H1 (cell line): Measurements from ENCODE around the gene NOS2. TPM values are rescaled to one million over a fixed set of nuclear protein-coding genes. Genes with fewer than 3 reads are reported as not detected.

Experiments
- CTCF ChIA-PET: fragments of 300-600 bp; sonication (Branson Sonifier 250); formaldehyde crosslinking; loops from one replicate; lab custom pipeline; 2021; ENCODE audit not compliant: partially characterized antibody; lab: Charles Lee
- POLR2A ChIA-PET: fragments of 300-600 bp; sonication (Branson Sonifier 250); formaldehyde crosslinking; loops from one replicate; lab custom pipeline; 2021; ENCODE audit warnings: inconsistent platforms; ENCODE audit not compliant: partially characterized antibody; lab: Charles Lee
- DNase-seq, 2 experiments: peaks; one replicate each; pipeline versions ENCODE4 v3.0.0 to v3.0.0-alpha.2; 2010 to 2022; ENCODE audit warnings: low spot score in 2 of 2, low read depth in 1 of 2, mixed read lengths in 1 of 2
- FAIRE-seq: peaks from 2 replicates; lab custom pipeline; 2011; peaks lifted over from hg19 to GRCh38; lab: Jason Lieb, UNC
- H2AFZ ChIP-seq: 2 replicates; pipeline ENCODE4 v1.8.1; 2012; ENCODE audit warnings: low read length, inconsistent platforms
- H2AK5ac ChIP-seq: 2 replicates; pipeline ENCODE4 v1.6.1; 2013; ENCODE audit warnings: low read depth, low read length
- H2BK120ac ChIP-seq: replicated peaks from 2 replicates; pipeline ENCODE3; 2013; ENCODE audit warnings: low read depth, low read length, inconsistent platforms
- H2BK12ac ChIP-seq: 2 replicates; pipeline ENCODE4 v1.6.1; 2013; ENCODE audit warnings: low read depth, low read length
- H2BK15ac ChIP-seq: 2 replicates; pipeline ENCODE4 v1.6.1; 2013; ENCODE audit warnings: low read length
- H2BK20ac ChIP-seq: 2 replicates; pipeline ENCODE4 v1.6.1; 2013; ENCODE audit warnings: low read length
- H2BK5ac ChIP-seq: 2 replicates; pipeline ENCODE4 v1.6.1; 2013; ENCODE audit warnings: low read depth, low read length
- H3K14ac ChIP-seq: 2 replicates; pipeline ENCODE4 v1.6.1; 2013; ENCODE audit warnings: inconsistent platforms; ENCODE audit not compliant: insufficient read length
- H3K18ac ChIP-seq: 2 replicates; pipeline ENCODE4 v1.6.1; 2013; ENCODE audit warnings: low read length; ENCODE audit errors: extremely low read depth
- H3K23ac ChIP-seq: 2 replicates; pipeline ENCODE4 v1.6.1; 2013; ENCODE audit warnings: inconsistent platforms; ENCODE audit not compliant: insufficient read length
- H3K23me2 ChIP-seq: 2 replicates; pipeline ENCODE4 v1.6.1; 2013; ENCODE audit warnings: low read depth, low read length
- H3K27ac ChIP-seq: 2 replicates; pipeline ENCODE4 v1.6.1; 2011; ENCODE audit warnings: low read depth, low read length, inconsistent platforms
- H3K27me3 ChIP-seq, 4 experiments: replicated peaks in 1 of 4; 1 replicate in 1 of 4; 2 replicates in 3 of 4; pipeline versions ENCODE4 v1.6.1 to v1.8.1; 2011 to 2013; ENCODE audit warnings: low read length in 3 of 4, mild to moderate bottlenecking in 3 of 4, inconsistent platforms in 2 of 4, mixed read lengths in 2 of 4, moderate library complexity in 1 of 4; ENCODE audit not compliant: control insufficient read depth in 3 of 4, insufficient read depth in 3 of 4; ENCODE audit errors: extremely low read depth in 1 of 4
- H3K36me3 ChIP-seq, 4 experiments: 2 replicates each; pipeline versions ENCODE4 v1.6.1 to v1.8.1; 2011 to 2013; ENCODE audit warnings: mild to moderate bottlenecking in 4 of 4, low read length in 3 of 4, moderate library complexity in 2 of 4, control low read depth in 1 of 4, inconsistent platforms in 1 of 4; ENCODE audit not compliant: insufficient read depth in 4 of 4, control insufficient read depth in 2 of 4
- H3K4ac ChIP-seq: replicated peaks from 2 replicates; pipeline ENCODE3; 2013; ENCODE audit warnings: low read length, low read depth, mixed read lengths, inconsistent platforms; ENCODE audit not compliant: insufficient read length
- H3K4me1 ChIP-seq, 4 experiments: replicated peaks in 1 of 4; 1 replicate in 1 of 4; 2 replicates in 3 of 4; pipeline versions ENCODE4 v1.6.1 to v1.8.1; 2011 to 2013; ENCODE audit warnings: low read length in 3 of 4, inconsistent platforms in 2 of 4, mixed read lengths in 1 of 4; ENCODE audit not compliant: insufficient read depth in 4 of 4, control insufficient read depth in 3 of 4
- H3K4me2 ChIP-seq, 2 experiments: 2 replicates each; pipeline versions ENCODE4 v1.6.1 to v1.8.1; 2011 to 2013; ENCODE audit warnings: low read depth in 2 of 2, low read length in 2 of 2, control low read depth in 1 of 2, inconsistent platforms in 1 of 2, mild to moderate bottlenecking in 1 of 2; ENCODE audit not compliant: insufficient read depth in 1 of 2
- H3K4me3 ChIP-seq, 4 experiments: fragments of 200-600, 300-600 bp in 1 of 4; sonication (generic), shearing (Covaris generic), sonication (Bioruptor Twin) in 1 of 4; 2 replicates each; pipeline versions ENCODE4 v1.5.1 to v1.8.1; 2011 to 2016; ENCODE audit warnings: low read length in 4 of 4, low read depth in 3 of 4, control low read depth in 2 of 4, inconsistent platforms in 2 of 4, mild to moderate bottlenecking in 2 of 4, mixed read lengths in 1 of 4, moderate library complexity in 1 of 4; ENCODE audit not compliant: insufficient read depth in 2 of 4; ENCODE audit errors: extremely low read depth in 1 of 4
- H3K56ac ChIP-seq: replicated peaks from 2 replicates; pipeline ENCODE3; 2013; ENCODE audit warnings: low read depth, mild to moderate bottlenecking, mixed read lengths, low read length, inconsistent platforms; ENCODE audit not compliant: insufficient read length
- H3K79me1 ChIP-seq: 2 replicates; pipeline ENCODE4 v1.6.1; 2013; ENCODE audit warnings: low read depth, low read length, control low read depth
- H3K79me2 ChIP-seq, 2 experiments: 2 replicates each; pipeline versions ENCODE4 v1.6.1 to v1.8.1; 2012 to 2013; ENCODE audit warnings: low read length in 2 of 2, mild to moderate bottlenecking in 2 of 2, inconsistent platforms in 1 of 2; ENCODE audit not compliant: insufficient read depth in 2 of 2, control insufficient read depth in 1 of 2
- H3K9ac ChIP-seq, 4 experiments: replicated peaks in 1 of 4; 1 replicate in 1 of 4; 2 replicates in 3 of 4; pipeline versions ENCODE4 v1.6.1 to v1.8.1; 2011 to 2013; ENCODE audit warnings: low read depth in 3 of 4, low read length in 3 of 4, control low read depth in 2 of 4, mild to moderate bottlenecking in 2 of 4, moderate library complexity in 2 of 4, inconsistent platforms in 1 of 4; ENCODE audit errors: extremely low read depth in 1 of 4
- H3K9me3 ChIP-seq, 2 experiments: 2 replicates each; pipeline versions ENCODE4 v1.6.1 to v1.8.1; 2012 to 2013; ENCODE audit warnings: mild to moderate bottlenecking in 2 of 2, moderate library complexity in 2 of 2, control low read depth in 1 of 2, inconsistent platforms in 1 of 2, low read depth in 1 of 2, low read length in 1 of 2, mixed read lengths in 1 of 2; ENCODE audit not compliant: insufficient read depth in 2 of 2
- H4K20me1 ChIP-seq, 2 experiments: replicated peaks in 1 of 2; 2 replicates each; pipeline versions ENCODE3 to v1.8.1; 2011 to 2013; ENCODE audit warnings: inconsistent platforms in 2 of 2, low read length in 2 of 2, mild to moderate bottlenecking in 1 of 2; ENCODE audit not compliant: insufficient read depth in 2 of 2, control insufficient read depth in 1 of 2
- H4K5ac ChIP-seq: 2 replicates; pipeline ENCODE4 v1.6.1; 2013; ENCODE audit warnings: low read length, low read depth, mixed read lengths, inconsistent platforms; ENCODE audit not compliant: insufficient read length
- H4K8ac ChIP-seq: 2 replicates; pipeline ENCODE4 v1.8.0; 2013; ENCODE audit warnings: mild to moderate bottlenecking, moderate library complexity, low read length, inconsistent platforms; ENCODE audit not compliant: insufficient read depth; ENCODE audit errors: extremely low read depth
- H4K91ac ChIP-seq: replicated peaks from 2 replicates; pipeline ENCODE3; 2013; ENCODE audit warnings: low read length, mixed read lengths, inconsistent platforms; ENCODE audit not compliant: insufficient read length
- EZH2 ChIP-seq: fragments of 200-600 bp; sonication (generic); IDR thresholded peaks from 2 replicates; pipeline ENCODE4 v1.7.1; 2012; ENCODE audit warnings: low read depth, mild to moderate bottlenecking, moderate library complexity, low read length, inconsistent platforms; ENCODE audit not compliant: severe bottlenecking
- GTF2F1 ChIP-seq: IDR thresholded peaks from 2 replicates; pipeline ENCODE4 v1.6.1; 2012; ENCODE audit warnings: low read depth, low read length, improper control_type of control experiment, borderline replicate concordance
- RNF2 ChIP-seq: fragments of 200-900, 300-1000 bp; sonication (generic); IDR thresholded peaks from 2 replicates; pipeline ENCODE4 v1.7.1; 2016; ENCODE audit warnings: borderline replicate concordance, low read depth, mild to moderate bottlenecking, antibody characterized with exemption, low read length; ENCODE audit not compliant: poor library complexity, severe bottlenecking; ENCODE audit errors: missing control alignments
- SAP30 ChIP-seq: fragments of 300-600 bp; sonication (generic); IDR thresholded peaks from 2 replicates; pipeline ENCODE4 v1.7.1; 2012; ENCODE audit warnings: low read length, moderate library complexity, mild to moderate bottlenecking, inconsistent platforms; ENCODE audit not compliant: insufficient read depth, insufficient replicate concordance
- SIN3A ChIP-seq, 2 experiments: IDR thresholded peaks in 1 of 2; conservative IDR thresholded peaks in 1 of 2; 2 replicates each; pipeline ENCODE4 v1.6.1; 2011 to 2012; ENCODE audit warnings: low read length in 2 of 2, improper control_type of control experiment in 1 of 2, low read depth in 1 of 2, mild to moderate bottlenecking in 1 of 2
- WGBS, 2 experiments: shearing (Covaris generic) in 1 of 2; methylation state at CpG; one replicate each; pipeline versions ENCODE4 v1.1.6 to v1.1.7; 2013 to 2015; ENCODE audit warnings: low lambda C conversion rate in 2 of 2, mixed read lengths in 2 of 2, inconsistent platforms in 1 of 2, low coverage in 1 of 2, missing lambda C conversion rate in 1 of 2; ENCODE audit not compliant: insufficient replicate concordance in 2 of 2, insufficient coverage in 1 of 2, insufficient read length in 1 of 2; ENCODE audit errors: extremely low coverage in 1 of 2, missing lambda C conversion rate in 1 of 2; 5-methylcytosine and 5-hydroxymethylcytosine counted together
- polyA plus RNA-seq, 7 experiments: library from polyadenylated mRNA; depleted of rRNA in 3 of 7; stranded (reverse) in 5 of 7; unstranded in 2 of 7; fragments of >200 nt in 5 of 7; fragments of 200-250 nt in 2 of 7; gene quantifications; 1 replicate in 5 of 7; 2 replicates in 1 of 7; 4 replicates in 1 of 7; pipeline versions ENCODE4 v1.2.1 to v1.2.3, GENCODE V29; 2011 to 2013; ENCODE audit warnings: missing spikeins in 2 of 7, mixed read lengths in 2 of 7
- total RNA-seq: library from RNA; stranded (reverse); fragmentation: NEBNext Ultra II Directional; extraction: Animal tissue kit (Norgen Biotek cat#: 25700); gene quantifications from 2 replicates; pipeline ENCODE4 v1.2.1, GENCODE V29; 2021

NOS2 gene
- total and polyA plus RNA-seq, 2 of the 8 experiments (the other 6 are each of a cell fraction or from before 2014, with no cell fraction given), result 1.0 to 1.9 TPM

- H4K5ac ChIP-seq, result no peak overlapping the region
- POLR2A ChIA-PET, result no interaction called here
- no peak overlapping the region for H3K27ac ChIP-seq
Measured at GRCh38 chr17:27743281-27743885, 56.9 kb downstream of the NOS2 start.

More at GRCh38 chr17:27743281-27743885, 56.9 kb downstream of the NOS2 start:
- Histone ChIP-seq H3K23ac (no peak overlapping the region), H4K20me1 (no peaks in the 10 kb centered on the region), H3K9ac (no peak overlapping the region), H2AFZ (no peak overlapping the region), H3K4ac (no peak overlapping the region), H3K4me1 (0 out of 7 replicates have a peak, but pooled peaks cover 0 to 2% (median 0%) of the 10 kb centered on the region in 4 experiments), H2BK5ac (no peak overlapping the region), H2BK120ac (no peak overlapping the region), H2BK12ac (no peak overlapping the region), H3K18ac (no peak overlapping the region), H3K27me3 (no peaks in the 10 kb centered on the region; a peak in 1 of 7 replicates), H4K91ac (no peak overlapping the region), H3K56ac (no peak overlapping the region), H3K79me2 (no peaks in the 10 kb centered on the region), H3K4me2 (no peak overlapping the region), H2AK5ac (no peak overlapping the region), H3K14ac (no peak overlapping the region), H2BK15ac (no peak overlapping the region), H3K79me1 (no peaks in the 10 kb centered on the region), H2BK20ac (no peak overlapping the region), H3K4me3 (no peak overlapping the region), H3K9me3 (no peaks in the 10 kb centered on the region), H3K36me3 (no peaks in the 10 kb centered on the region), H4K8ac (no peak overlapping the region), H3K23me2 (no peaks in the 10 kb centered on the region)
- 89% methylated on average over 8 of the region's 8 CpGs; no CpG with 5 or more reads in 1 of the 2 experiments for WGBS, 2 experiments
- CTCF ChIA-PET, result interaction anchor here (1.2 to 9.1 kb wide), 4 partner anchors 11 to 239 kb away, joined by 3 to 66 read pairs (median 6); no protein-coding TSS in a partner anchor
- DNase-seq (peak in 1 of 2 experiments; percentile 19), FAIRE-seq (no peak)
- TF ChIP-seq SAP30 (no peak), EZH2 (no peak), RNF2 (no peak), SIN3A (conservative IDR thresholded peaks at IDR 0.05 in 1 of 2, IDR thresholded peaks at IDR 0.05 in 1 of 2; ENCODE audit: low read depth in 1 of 2, low read length in 2 of 2) (no peak), GTF2F1 (no peak)
